ENCODE data around the gene IRF3.

DNA sequence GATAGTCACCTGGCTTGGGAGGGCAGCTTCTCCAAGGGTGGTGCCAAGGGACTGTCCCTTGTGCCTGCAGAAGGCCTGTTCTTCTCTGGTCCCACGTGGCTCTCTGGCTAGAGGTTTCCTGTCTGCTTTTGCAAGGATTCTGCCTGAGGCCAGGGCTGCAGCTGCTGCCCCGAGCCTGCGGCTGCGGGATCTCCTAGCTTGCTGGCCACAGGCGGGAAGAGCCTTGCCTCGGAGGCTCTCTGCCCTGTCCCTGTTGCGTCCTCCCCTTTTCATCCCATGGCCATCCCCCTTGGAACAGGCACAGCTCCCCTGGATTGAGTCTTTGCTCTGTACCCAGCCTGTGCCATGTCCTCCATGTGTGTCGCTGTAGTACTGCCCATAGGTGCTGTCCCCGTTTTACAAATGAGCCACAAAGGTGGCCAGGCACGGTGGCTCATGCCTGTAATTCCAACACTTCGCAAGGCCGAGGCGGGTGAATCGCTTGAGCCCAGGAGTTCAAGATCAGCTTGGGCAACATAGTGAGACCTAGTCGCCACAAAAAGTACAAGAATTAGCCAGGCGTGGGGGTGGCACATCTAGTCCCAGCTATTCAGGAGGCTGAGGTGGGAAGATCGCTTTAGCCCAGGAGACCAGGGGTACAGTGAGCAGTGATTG lies 9.1 kb downstream of the IRF3 start:
- TF ChIP-seq, protein P1, sequence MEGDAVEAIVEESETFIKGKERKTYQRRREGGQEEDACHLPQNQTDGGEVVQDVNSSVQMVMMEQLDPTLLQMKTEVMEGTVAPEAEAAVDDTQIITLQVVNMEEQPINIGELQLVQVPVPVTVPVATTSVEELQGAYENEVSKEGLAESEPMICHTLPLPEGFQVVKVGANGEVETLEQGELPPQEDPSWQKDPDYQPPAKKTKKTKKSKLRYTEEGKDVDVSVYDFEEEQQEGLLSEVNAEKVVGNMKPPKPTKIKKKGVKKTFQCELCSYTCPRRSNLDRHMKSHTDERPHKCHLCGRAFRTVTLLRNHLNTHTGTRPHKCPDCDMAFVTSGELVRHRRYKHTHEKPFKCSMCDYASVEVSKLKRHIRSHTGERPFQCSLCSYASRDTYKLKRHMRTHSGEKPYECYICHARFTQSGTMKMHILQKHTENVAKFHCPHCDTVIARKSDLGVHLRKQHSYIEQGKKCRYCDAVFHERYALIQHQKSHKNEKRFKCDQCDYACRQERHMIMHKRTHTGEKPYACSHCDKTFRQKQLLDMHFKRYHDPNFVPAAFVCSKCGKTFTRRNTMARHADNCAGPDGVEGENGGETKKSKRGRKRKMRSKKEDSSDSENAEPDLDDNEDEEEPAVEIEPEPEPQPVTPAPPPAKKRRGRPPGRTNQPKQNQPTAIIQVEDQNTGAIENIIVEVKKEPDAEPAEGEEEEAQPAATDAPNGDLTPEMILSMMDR (IDR thresholded peaks at IDR 0.05) = no peak
- no peak for TF ChIP-seq POLR2AphosphoS5 (IDR thresholded peaks at IDR 0.05)

All from esophagus muscularis mucosa (tissue), 3 donors.